ENCODE results near the gene TNRC18.
"Not testable (repeated sequence)": the region's sequence is repeated elsewhere in the genome, so short reads cannot be mapped to it uniquely, and the experiment has no call there.

TNRC18 gene

DNA sequence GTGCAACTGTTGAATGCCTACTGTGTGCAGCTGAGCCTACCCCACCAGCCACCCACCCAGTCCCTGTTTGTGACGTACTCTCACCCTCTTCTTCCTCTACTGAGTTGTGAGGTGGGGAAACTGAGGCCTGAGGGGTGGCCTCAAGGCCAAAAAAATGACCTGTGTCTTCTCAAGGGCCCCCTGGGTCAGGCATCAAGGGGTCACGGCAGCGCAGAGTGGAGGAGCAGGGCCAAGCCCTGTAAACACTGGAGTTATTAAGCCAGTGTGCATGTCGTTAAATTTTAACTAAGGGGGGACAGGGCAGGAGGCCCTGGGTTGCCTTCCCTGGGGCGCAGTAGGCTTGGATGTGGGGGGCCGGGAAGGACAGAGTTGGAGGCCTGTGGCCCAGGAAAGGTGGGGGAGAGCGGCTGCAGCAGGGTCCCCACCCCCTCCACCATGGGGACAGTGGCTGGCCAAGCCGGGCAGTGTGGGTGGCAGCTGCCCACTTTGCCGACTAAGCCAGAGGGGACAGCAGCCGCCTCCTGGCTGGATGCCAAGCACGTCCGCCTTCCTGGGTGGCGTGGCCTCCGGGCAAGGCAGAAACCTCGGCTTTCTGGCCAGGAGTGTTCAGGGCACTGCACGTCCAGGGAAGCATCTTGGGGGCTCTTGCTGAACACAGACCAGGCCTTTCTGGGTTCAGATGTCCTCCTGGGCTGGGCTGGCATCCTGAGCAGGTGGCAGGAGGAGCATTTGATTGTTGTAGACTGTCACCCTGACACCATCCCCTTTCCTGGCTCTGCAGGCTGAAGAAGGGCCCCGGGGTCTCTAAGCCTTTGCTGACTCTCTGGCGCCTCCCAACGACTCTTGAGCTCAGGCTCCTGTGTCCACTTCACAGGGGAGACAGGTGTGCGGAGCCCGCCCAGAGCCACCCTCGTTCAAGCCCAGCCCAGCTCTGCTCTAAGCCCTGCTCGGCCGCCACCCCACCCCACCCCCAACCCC lies 139.0 kb downstream of the TNRC18 start:
- DNase-seq, result no peak

DNA sequence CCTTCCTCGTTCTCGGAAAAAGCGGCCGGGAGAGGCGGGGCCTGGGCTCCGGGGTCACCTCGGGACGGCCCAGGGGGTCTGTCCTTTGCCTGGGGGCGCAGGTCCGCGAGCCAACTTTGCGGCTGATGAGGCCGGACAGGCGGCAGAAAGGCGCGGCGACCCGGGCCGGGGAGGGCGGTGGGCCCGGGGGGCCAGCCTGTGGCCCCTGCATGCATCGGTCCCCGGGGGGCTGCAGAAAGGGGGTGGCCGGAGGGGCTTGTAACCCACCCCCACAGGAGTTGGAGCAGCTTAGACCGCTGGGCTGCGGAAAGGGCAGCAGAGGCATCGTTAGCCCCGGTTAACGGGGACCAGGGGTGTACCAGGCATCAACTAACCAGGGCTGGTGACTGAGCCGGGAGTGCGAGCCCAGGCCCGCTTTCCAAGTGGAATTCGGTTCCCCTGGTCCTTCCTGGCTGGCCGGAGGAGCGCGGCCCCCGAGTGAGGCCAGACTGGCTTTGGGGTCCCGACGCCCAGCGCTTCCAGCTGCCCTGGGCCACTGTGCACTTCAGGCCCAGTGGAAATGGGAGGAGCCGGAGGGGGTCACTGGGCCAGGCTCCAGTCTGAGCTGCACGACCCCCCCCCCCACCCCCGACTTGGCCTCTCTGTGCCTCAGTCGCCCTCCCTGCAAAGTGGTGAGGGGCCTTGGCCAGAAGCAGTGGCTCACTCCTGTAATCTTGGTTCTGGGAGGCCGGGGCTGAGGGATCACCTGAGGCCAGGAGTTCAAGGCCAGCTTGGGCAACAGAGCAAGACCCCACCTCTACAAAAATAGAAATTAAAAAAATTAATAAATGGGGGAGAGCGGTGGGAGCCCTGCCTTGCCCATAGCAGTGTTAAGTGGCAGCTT lies 140.0 kb downstream of the TNRC18 start:
- DNase-seq, result no peak

DNA sequence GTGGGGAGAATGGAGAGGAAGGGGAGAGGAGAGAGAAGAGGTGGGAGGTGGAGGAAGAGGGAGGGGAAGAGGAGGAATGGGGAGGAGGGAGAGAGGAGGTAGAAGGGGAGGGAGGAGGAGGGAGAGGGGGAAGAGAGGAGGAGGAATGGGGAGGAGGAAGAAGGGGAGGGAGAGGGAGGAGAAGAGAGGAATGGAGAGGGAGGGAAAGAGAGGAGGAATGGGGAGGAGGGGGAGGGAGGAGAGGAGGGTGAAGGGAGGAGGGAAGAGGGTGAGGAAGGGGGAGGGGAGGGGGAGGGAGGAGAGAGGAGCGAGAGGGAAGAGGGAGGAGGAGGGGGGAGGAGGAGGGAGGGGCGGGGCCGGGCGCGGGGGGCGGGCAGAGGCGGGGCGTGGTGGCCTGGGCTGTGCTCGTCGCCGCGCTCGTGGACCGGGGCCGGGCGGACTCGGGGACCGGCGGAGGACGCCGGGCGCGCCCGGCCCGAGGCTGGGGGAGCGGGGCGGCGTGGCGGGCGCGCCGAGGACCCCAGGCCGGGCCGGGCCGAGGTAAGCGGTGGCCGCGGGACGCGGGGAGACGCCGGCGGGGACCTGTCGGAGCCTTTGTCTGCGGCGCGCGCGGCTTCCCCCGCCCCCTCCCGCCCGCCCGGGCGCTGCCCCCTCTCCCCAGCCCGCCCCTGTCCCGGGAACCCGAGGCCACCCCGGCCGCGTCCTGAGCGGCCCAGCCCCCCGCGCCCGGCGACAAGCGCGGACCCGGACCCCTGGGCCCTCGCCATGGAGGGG lies 140.9 kb downstream of the TNRC18 start, which contains the start of gene SLC29A4:
SLC29A4 (plus strand) TSS at position 401 of the 774 bp plus-strand sequence. CDS start 4,874 bp downstream, outside the sequence.
- peak; percentile 36 for DNase-seq

GRCh38 chr7:5281598-5282500 lies 141.8 kb downstream of the TNRC18 start:
- not testable (repeated sequence) for DNase-seq

DNA sequence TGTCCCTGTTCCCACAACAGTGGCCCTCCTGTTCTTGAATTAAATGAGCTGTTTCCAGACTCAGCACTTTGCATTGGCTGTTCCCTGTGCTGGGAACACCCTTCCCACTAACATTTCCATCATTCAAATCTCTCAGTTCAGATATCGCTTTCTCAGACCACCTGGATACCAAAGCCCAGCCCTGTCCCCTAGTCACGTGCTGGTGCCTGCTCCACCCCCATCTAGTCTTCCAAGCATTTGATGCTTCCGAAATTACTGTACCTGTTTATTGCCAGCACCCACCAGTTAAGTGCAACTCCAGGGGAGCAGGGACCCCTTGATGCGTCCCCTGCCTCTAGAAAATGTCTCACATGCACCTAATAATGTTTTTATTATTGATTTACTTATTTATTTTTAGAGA lies 143.9 kb downstream of the TNRC18 start:
- DNase-seq, result no peak

DNA sequence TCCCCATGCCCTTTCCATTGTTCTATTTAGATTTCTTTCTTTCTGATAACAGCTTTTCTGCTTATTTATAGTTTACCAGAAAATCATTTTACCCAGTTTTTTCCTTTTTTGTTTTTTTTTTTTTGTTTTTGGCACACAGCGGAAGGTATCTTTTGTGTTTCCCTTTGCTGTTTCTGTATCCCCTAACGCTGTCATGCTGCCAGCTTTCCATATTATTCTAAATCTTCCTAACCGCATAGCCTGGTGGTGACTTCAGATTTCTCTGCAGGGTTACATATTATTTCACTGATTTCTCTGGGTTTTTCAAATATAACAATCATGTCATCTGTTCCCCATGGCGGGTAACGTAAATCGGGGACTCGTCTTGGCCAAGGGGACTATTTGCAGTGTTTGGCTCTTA lies 144.9 kb downstream of the TNRC18 start:
- DNase-seq, result no peak

DNA sequence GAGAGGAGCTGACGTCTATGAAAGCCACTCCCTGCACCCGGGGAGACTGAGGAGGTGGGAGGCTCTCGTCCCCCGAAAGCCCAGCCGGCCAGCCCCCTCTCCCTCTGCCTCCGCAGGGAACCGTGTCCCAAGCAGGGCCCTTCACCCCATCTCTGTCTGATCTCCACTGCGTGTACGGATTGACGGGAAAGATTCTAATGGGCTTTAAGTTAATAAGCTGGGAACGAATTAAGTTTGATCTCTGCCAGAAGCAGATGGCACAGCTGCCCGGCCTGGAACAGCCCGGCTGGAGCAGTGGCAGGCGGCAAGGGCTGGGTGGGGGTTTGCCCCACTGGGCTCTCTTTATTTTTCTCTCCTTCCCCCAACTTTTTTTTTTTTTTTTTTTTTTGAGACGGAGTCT lies 147.0 kb downstream of the TNRC18 start:
- no peak for DNase-seq

DNA sequence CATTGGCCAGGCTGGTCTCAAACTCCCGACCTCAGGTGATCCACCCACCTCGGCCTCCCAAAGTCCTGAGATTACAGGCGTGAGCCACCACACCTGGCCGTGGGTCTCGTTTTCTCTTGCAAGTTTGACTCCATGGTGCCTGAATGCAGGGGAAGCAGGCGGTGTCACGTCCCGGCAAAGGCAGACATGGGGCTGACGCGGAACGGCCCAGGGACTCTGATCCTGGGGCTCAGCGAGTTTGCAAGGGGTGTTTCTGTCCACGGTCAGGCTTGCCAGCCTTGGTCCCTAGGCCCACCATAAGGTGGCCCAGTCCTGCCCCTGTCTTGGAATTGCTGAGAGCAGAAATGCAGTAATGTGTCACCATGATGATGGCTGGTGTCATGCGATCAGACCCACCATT lies 147.5 kb downstream of the TNRC18 start:
- DNase-seq, result not testable (repeated sequence)

DNA sequence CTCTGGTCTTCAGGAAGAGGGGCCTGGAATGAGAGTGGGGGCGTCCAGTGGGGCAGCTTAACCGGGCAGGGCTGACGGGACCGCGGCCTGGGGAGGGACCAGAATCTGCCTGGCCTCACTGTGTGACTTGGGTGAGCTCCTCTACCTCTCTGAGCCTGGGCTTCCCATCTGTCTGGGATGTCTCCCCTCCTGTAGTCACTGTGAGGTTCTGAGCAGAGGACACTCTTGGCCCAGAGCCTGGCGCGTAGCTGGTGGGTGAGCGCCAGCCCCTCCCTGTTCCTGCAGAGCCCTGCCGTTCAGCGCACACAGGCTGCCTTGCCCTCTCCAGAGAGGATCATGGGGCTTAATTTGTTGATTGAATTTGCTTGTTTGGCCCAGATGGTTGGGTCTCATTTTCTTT lies 148.1 kb downstream of the TNRC18 start:
- DNase-seq, result not testable (repeated sequence)

GRCh38 chr7:5274985-5275431 lies 148.6 kb downstream of the TNRC18 start:
- DNase-seq, result not testable (repeated sequence)

GRCh38 chr7:5274441-5274840 lies 149.2 kb downstream of the TNRC18 start:
- DNase-seq, result no peak

DNA sequence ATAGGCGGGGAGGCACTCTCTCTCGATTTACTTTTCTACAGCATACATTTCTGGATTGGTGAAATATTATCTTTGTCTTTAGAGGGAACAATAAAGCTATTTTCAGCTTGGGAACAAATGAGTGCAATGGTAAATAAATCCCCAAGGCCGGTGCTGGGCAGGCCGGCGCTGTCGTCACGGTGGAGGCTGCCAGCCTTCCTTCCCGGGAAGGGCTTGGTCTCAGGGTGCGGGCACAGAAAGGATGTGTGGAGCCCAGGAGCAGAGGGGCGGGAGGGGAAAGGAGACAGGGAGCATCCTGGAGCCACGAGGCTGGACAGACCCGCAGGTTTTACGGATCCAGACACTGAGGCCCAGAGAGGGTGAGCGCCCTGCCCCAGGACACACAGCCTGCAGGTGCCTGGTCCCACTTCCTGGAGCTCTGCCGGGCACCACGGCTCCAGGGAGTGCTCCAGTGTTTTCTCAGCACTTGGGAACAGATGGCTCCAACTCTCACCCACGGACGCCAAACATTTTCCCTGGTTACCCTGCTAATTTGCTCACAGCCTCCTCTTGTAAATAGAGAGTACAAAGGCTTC lies 149.7 kb downstream of the TNRC18 start:
- not testable (repeated sequence) for DNase-seq

GRCh38 chr7:5270788-5271187 lies 152.8 kb downstream of the TNRC18 start:
- no peak for DNase-seq

GRCh38 chr7:5269992-5270657 lies 153.5 kb downstream of the TNRC18 start:
- DNase-seq, result not testable (repeated sequence)

GRCh38 chr7:5267829-5268228 lies 155.8 kb downstream of the TNRC18 start:
- DNase-seq, result not testable (repeated sequence)

GRCh38 chr7:5266191-5267028 lies 157.2 kb downstream of the TNRC18 start:
- DNase-seq, result no peak

- DNase-seq, result no peak
These were observed 158.1 kb downstream of the TNRC18 start for GRCh38 chr7:5265320-5266190.

- DNase-seq, result not testable (repeated sequence)
These were observed 160.6 kb downstream of the TNRC18 start for GRCh38 chr7:5263066-5263465.
